Measurements from ENCODE around the gene SYNDIG1. TPM values are rescaled to one million over a fixed set of nuclear protein-coding genes. Genes with fewer than 3 reads are reported as not detected.

Gene SYNDIG1
- polyA plus RNA-seq, 1 of the 3 experiments (the other 2 are of a cell fraction), result not detected

DNA sequence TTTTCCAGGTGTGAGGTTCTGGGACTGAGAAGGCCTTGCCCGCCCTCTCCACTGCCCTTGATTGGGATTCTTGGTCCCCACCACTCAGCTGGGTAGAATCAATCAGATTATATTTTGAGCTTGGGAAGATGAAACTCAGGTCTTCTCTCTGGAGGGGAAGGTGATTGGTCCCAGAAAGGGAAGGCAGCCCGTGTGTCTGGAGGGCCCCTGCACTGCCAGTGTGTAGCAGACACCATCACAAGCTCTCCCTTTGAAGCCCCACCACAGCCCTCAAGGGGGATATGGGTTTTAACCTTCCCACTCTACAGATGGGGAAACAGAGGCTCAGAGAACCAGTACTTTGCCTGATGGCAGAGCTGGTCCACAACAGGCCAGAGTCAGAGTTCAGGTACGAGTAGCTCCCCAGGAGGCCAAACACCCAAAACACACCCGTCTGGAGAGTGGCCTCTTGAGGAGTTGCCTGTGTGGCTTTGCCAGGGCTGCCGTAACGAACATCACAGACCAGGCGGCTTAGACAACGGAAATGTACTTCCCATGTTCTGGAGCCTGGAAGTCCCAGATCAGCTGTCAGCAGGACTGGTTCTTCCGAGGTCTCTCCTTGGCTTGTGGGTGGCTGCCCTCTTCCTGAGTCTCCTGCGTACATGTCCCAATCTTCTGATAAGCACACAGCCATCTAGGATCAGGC, 205.6 kb downstream of the SYNDIG1 start:
- Histone ChIP-seq H3K4me3 (ENCODE audit: low read depth in 2 of 2, low read length in 1 of 2) (no peak overlapping the region), H2AFZ (ENCODE audit: low read depth) (no peak overlapping the region), H3F3A (replicated peaks; ENCODE audit: insufficient read depth) (no peaks in the 10 kb centered on the region), H3K9me3 (no peaks in the 10 kb centered on the region), H3K9ac (no peak overlapping the region), H3K79me2 (ENCODE audit: insufficient read depth) (no peaks in the 10 kb centered on the region), H4K20me1 (ENCODE audit: insufficient read depth) (no peaks in the 10 kb centered on the region), H3K4me2 (no peak overlapping the region), H3K27me3 (ENCODE audit: insufficient read depth) (no peaks in the 10 kb centered on the region), H3K4me1 (ENCODE audit: control insufficient read depth in 1 of 2, insufficient read depth in 2 of 2, low read depth in 1 of 2, low read length in 1 of 2) (peaks cover 0 to 8% of the 10 kb centered on the region in 2 experiments; a peak in 2 of 4 replicates), H3K9me2 (no peaks in the 10 kb centered on the region), H3K36me3 (replicated peaks in 1 of 2; ENCODE audit: control insufficient read depth in 1 of 2, insufficient read depth in 2 of 2, low read length in 1 of 2) (no peaks in the 10 kb centered on the region), H3K27ac (ENCODE audit: low read depth in 2 of 2, low read length in 1 of 2) (no peak overlapping the region)
- CTCF ChIA-PET, result no interaction called here
- POLR2A ChIA-PET, result no interaction called here
- DNase-seq, result no peak
- TF ChIP-seq RFX5 (IDR thresholded peaks at IDR 0.05; ENCODE audit: low read length) (no peak), PBX3 (IDR thresholded peaks at IDR 0.05) (no peak), ELF1 (IDR thresholded peaks at IDR 0.05) (no peak), RAD21 (IDR thresholded peaks at IDR 0.05; ENCODE audit: low read length) (no peak), GATA2 (CRISPR knock-in tag; IDR thresholded peaks at IDR 0.05) (no peak)
- WGBS (ENCODE audit: low lambda C conversion rate), result 66% methylated on average over 4 of the region's 10 CpGs

- Histone ChIP-seq H3K9me2 (no peaks in the 10 kb centered on the region), H4K20me1 (ENCODE audit: insufficient read depth) (no peaks in the 10 kb centered on the region), H3K27ac (ENCODE audit: low read depth in 2 of 2, low read length in 1 of 2) (no peak overlapping the region), H3K36me3 (replicated peaks in 1 of 2; ENCODE audit: control insufficient read depth in 1 of 2, insufficient read depth in 2 of 2, low read length in 1 of 2) (no peaks in the 10 kb centered on the region), H3K9ac (no peak overlapping the region), H3K79me2 (ENCODE audit: insufficient read depth) (no peaks in the 10 kb centered on the region), H3K9me3 (no peaks in the 10 kb centered on the region), H3K4me1 (ENCODE audit: control insufficient read depth in 1 of 2, insufficient read depth in 2 of 2, low read depth in 1 of 2, low read length in 1 of 2) (peaks cover 0 to 8% of the 10 kb centered on the region in 2 experiments; a peak in 2 of 4 replicates), H2AFZ (ENCODE audit: low read depth) (no peak overlapping the region), H3K4me2 (no peak overlapping the region), H3F3A (replicated peaks; ENCODE audit: insufficient read depth) (no peaks in the 10 kb centered on the region), H3K27me3 (ENCODE audit: insufficient read depth) (no peaks in the 10 kb centered on the region), H3K4me3 (ENCODE audit: low read depth in 2 of 2, low read length in 1 of 2) (no peak overlapping the region)
- POLR2A ChIA-PET, result no interaction called here
- CTCF ChIA-PET, result interaction anchor here (1.0 kb wide), 1 partner anchor 31 kb away, joined by 3 read pairs; no protein-coding TSS in a partner anchor
- DNase-seq, result no peak
- WGBS (ENCODE audit: low lambda C conversion rate), result 65% methylated on average over 5 of the region's 8 CpGs
- no peak for TF ChIP-seq RFX5 (IDR thresholded peaks at IDR 0.05; ENCODE audit: low read length)
- no peak for TF ChIP-seq NFIC (IDR thresholded peaks at IDR 0.05; ENCODE audit: borderline replicate concordance)
- TF ChIP-seq, protein P1, sequence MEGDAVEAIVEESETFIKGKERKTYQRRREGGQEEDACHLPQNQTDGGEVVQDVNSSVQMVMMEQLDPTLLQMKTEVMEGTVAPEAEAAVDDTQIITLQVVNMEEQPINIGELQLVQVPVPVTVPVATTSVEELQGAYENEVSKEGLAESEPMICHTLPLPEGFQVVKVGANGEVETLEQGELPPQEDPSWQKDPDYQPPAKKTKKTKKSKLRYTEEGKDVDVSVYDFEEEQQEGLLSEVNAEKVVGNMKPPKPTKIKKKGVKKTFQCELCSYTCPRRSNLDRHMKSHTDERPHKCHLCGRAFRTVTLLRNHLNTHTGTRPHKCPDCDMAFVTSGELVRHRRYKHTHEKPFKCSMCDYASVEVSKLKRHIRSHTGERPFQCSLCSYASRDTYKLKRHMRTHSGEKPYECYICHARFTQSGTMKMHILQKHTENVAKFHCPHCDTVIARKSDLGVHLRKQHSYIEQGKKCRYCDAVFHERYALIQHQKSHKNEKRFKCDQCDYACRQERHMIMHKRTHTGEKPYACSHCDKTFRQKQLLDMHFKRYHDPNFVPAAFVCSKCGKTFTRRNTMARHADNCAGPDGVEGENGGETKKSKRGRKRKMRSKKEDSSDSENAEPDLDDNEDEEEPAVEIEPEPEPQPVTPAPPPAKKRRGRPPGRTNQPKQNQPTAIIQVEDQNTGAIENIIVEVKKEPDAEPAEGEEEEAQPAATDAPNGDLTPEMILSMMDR (IDR thresholded peaks at IDR 0.05), result no peak
- TF ChIP-seq ELF1 (IDR thresholded peaks at IDR 0.05), result no peak
- no peak for TF ChIP-seq TCF12 (IDR thresholded peaks at IDR 0.05)
- TF ChIP-seq FOXM1 (IDR thresholded peaks at IDR 0.05; ENCODE audit: low read depth), result no peak
- TF ChIP-seq, protein P2, sequence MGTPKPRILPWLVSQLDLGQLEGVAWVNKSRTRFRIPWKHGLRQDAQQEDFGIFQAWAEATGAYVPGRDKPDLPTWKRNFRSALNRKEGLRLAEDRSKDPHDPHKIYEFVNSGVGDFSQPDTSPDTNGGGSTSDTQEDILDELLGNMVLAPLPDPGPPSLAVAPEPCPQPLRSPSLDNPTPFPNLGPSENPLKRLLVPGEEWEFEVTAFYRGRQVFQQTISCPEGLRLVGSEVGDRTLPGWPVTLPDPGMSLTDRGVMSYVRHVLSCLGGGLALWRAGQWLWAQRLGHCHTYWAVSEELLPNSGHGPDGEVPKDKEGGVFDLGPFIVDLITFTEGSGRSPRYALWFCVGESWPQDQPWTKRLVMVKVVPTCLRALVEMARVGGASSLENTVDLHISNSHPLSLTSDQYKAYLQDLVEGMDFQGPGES (IDR thresholded peaks at IDR 0.05; ENCODE audit: low read depth, low read length), result no peak
- no peak for TF ChIP-seq RXRA (IDR thresholded peaks at IDR 0.05; ENCODE audit: borderline replicate concordance, low read depth)
- TF ChIP-seq, protein P3, sequence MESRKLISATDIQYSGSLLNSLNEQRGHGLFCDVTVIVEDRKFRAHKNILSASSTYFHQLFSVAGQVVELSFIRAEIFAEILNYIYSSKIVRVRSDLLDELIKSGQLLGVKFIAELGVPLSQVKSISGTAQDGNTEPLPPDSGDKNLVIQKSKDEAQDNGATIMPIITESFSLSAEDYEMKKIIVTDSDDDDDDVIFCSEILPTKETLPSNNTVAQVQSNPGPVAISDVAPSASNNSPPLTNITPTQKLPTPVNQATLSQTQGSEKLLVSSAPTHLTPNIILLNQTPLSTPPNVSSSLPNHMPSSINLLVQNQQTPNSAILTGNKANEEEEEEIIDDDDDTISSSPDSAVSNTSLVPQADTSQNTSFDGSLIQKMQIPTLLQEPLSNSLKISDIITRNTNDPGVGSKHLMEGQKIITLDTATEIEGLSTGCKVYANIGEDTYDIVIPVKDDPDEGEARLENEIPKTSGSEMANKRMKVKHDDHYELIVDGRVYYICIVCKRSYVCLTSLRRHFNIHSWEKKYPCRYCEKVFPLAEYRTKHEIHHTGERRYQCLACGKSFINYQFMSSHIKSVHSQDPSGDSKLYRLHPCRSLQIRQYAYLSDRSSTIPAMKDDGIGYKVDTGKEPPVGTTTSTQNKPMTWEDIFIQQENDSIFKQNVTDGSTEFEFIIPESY (IDR thresholded peaks at IDR 0.05; ENCODE audit: borderline replicate concordance, low read depth), result no peak
- TF ChIP-seq REST (IDR thresholded peaks at IDR 0.05; ENCODE audit: low read depth, low read length), result no peak
- TF ChIP-seq USF1 (IDR thresholded peaks at IDR 0.05; ENCODE audit: borderline replicate concordance, low read depth), result no peak
- TF ChIP-seq MXI1 (IDR thresholded peaks at IDR 0.05; ENCODE audit: low read depth, low read length), result no peak
- TF ChIP-seq RAD21 (IDR thresholded peaks at IDR 0.05; ENCODE audit: low read length), result no peak
These were observed 206.4 kb downstream of the SYNDIG1 start for GRCh38 chr20:24675651-24676352.

Data from SK-N-SH (cell line).